ENCODE measurements around the gene POTEF. TPM values are rescaled to one million over a fixed set of nuclear protein-coding genes. Genes with fewer than 3 reads are reported as not detected.
"Not testable (repeated sequence)": the region's sequence is repeated elsewhere in the genome, so short reads cannot be mapped to it uniquely, and the experiment has no call there.

Gene POTEF
- total RNA-seq, 1 experiment from 2014 or later, result 10.5 TPM

DNA sequence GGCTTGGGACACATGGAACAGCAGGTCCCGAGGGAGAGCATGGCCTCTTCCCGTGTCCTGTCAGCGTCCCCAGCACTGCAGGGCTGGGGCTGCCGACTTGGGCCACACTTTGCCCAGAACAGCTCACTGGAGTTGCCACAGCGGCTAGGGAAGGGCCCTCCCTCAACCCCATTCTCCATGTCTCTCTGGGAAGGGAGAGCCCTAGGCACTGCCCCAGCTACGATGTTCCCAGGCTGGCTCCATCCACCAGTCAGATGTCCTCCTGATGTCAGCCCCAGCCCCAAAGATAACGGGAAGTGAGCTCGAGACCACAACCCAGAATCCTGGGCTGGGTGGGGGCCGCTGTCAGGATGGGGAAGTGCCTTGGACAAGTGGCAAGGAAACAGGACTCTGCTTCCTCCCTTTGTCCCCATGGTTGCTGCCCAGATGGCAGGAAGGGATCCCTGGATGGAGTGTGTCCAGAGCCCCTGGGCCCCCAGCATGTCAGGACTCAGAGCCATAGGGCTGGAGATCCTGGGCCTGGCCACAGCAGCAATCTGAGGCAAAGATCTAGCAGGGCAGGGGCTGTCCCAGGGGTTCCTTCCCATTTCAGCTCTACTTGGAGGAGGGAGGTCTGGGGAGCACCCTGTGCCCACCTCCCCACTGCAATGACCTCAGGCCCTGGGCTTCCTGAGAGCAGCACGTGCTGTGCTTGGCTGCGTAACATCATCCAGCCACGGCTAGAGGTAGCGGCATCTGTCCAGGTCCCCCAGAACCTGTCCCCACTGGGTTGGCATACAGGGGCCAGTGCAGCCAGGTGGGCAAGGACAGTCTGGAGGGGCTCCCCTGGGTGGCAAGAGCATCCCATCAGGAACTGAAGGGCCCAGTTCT lies 13.6 kb upstream of the POTEF start:
- not testable (repeated sequence) for H3K4ac ChIP-seq (ENCODE audit: low read depth, low read length); H3K18ac ChIP-seq (ENCODE audit: insufficient read length, low read depth, low read length); H3K27ac ChIP-seq (ENCODE audit: insufficient read length, low read depth, low read length); H3K23ac ChIP-seq (ENCODE audit: insufficient read length, low read depth, low read length); H3K79me1 ChIP-seq (ENCODE audit: insufficient read depth, low read depth, low read length, poor library complexity, severe bottlenecking); H3K9ac ChIP-seq (ENCODE audit: extremely low read depth, insufficient read length, low read length); H3K9me3 Mint-ChIP-seq; H3K27ac Mint-ChIP-seq; H4K20me1 ChIP-seq (ENCODE audit: control insufficient read depth, insufficient read depth, insufficient read length); H4K91ac ChIP-seq (ENCODE audit: insufficient read length, low read depth, low read length); H2BK5ac ChIP-seq (ENCODE audit: insufficient read length, low read length); H2BK120ac ChIP-seq (ENCODE audit: low read depth, low read length, poor library complexity, severe bottlenecking); H2BK12ac ChIP-seq (ENCODE audit: insufficient read length, low read depth, low read length); H2BK20ac ChIP-seq (ENCODE audit: low read depth, low read length, poor library complexity, severe bottlenecking); H3K9me3 ChIP-seq (ENCODE audit: control insufficient read depth, low read depth, low read length); H3K4me1 Mint-ChIP-seq; H4K8ac ChIP-seq (replicated peaks; ENCODE audit: insufficient read length, low read depth, low read length); H3K4me2 ChIP-seq (ENCODE audit: insufficient read depth, insufficient read length, low read length); H4K5ac ChIP-seq (ENCODE audit: insufficient read length, low read depth, low read length); H2AK5ac ChIP-seq (ENCODE audit: insufficient read length, low read length); H3K4me1 ChIP-seq (ENCODE audit: insufficient read depth, low read length); DNase-seq; H3T11ph ChIP-seq (ENCODE audit: low read length); H2AFZ ChIP-seq (ENCODE audit: low read length); H3K23me2 ChIP-seq (ENCODE audit: insufficient read length, low read depth, low read length, poor library complexity, severe bottlenecking); H3K56ac ChIP-seq (ENCODE audit: insufficient read length, low read depth, low read length); H3K27me3 ChIP-seq (ENCODE audit: insufficient read depth, low read length); H3K14ac ChIP-seq (ENCODE audit: insufficient read depth, low read length); H2BK15ac ChIP-seq (ENCODE audit: low read depth, low read length); H3K79me2 ChIP-seq (ENCODE audit: insufficient read depth, low read length); H3K36me3 Mint-ChIP-seq (ENCODE audit: insufficient read depth in 1 of 3, low read depth in 3 of 3)
- no CpG with 5 or more reads among the region's 13 CpGs for WGBS (ENCODE audit: extremely low coverage, insufficient read length, low lambda C conversion rate)
- Mint-ChIP-seq H3K27me3 (ENCODE audit: low read depth) (peaks cover 16% of the 10 kb centered on the region), H3K4me3 (peak overlapping the region; percentile 51 to 75; a peak in 2 of 5 replicates)

DNA sequence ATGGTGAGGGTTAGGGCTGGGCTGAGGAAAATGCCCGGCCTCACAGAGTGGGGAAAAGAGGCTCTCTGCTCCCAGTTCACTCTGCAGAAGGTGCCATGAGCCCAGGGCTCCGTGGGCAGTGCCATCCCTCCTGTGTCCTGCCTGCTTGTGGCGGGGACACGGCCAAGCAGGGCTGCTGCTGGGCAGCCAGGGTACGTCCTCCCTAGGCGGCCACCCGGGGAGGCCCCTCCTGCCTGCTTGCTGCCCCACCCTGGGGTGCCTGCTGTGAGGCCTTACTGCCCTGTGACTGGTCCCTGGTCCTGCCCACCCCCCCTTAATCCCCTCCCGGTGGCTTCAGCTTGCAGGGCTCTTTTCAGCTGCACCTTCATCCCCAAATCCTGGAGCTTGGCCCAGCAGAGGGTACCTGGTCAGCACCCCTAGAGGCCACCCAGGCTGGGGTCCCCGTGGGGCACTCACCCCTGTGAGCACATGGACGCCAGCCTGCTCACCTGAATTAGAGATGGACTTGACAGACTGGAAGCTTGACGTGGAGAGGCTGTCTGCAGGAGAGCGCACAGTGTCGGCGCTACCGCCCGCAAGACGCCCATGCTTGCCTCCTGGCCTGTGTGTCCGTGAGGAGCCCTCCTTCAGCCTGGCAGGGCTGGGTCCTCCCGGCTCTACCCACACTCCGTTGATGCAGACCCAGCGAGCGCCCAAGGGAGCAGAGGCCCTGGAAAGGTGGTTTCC lies 12.8 kb upstream of the POTEF start:
- H4K91ac ChIP-seq (ENCODE audit: insufficient read length, low read depth, low read length); H3K4me3 Mint-ChIP-seq; H3K4me2 ChIP-seq (ENCODE audit: insufficient read depth, insufficient read length, low read length); H3K23me2 ChIP-seq (ENCODE audit: insufficient read length, low read depth, low read length, poor library complexity, severe bottlenecking); H3K56ac ChIP-seq (ENCODE audit: insufficient read length, low read depth, low read length); H2BK5ac ChIP-seq (ENCODE audit: insufficient read length, low read length); H3K79me2 ChIP-seq (ENCODE audit: insufficient read depth, low read length); H3K4me1 ChIP-seq (ENCODE audit: insufficient read depth, low read length); H2BK15ac ChIP-seq (ENCODE audit: low read depth, low read length); H3K27ac Mint-ChIP-seq; H3K14ac ChIP-seq (ENCODE audit: insufficient read depth, low read length); H3K4ac ChIP-seq (ENCODE audit: low read depth, low read length); H3K9me3 ChIP-seq (ENCODE audit: control insufficient read depth, low read depth, low read length); H3K27ac ChIP-seq (ENCODE audit: insufficient read length, low read depth, low read length); H4K5ac ChIP-seq (ENCODE audit: insufficient read length, low read depth, low read length); H4K20me1 ChIP-seq (ENCODE audit: control insufficient read depth, insufficient read depth, insufficient read length); H2AFZ ChIP-seq (ENCODE audit: low read length); H2BK20ac ChIP-seq (ENCODE audit: low read depth, low read length, poor library complexity, severe bottlenecking); H3K9ac ChIP-seq (ENCODE audit: extremely low read depth, insufficient read length, low read length); H3K4me1 Mint-ChIP-seq; H3K18ac ChIP-seq (ENCODE audit: insufficient read length, low read depth, low read length); H2BK120ac ChIP-seq (ENCODE audit: low read depth, low read length, poor library complexity, severe bottlenecking); H2BK12ac ChIP-seq (ENCODE audit: insufficient read length, low read depth, low read length); H3K36me3 Mint-ChIP-seq (ENCODE audit: insufficient read depth in 1 of 3, low read depth in 3 of 3); H3K27me3 ChIP-seq (ENCODE audit: insufficient read depth, low read length); H3T11ph ChIP-seq (ENCODE audit: low read length); H4K8ac ChIP-seq (replicated peaks; ENCODE audit: insufficient read length, low read depth, low read length); H3K9me3 Mint-ChIP-seq; H3K79me1 ChIP-seq (ENCODE audit: insufficient read depth, low read depth, low read length, poor library complexity, severe bottlenecking); H3K23ac ChIP-seq (ENCODE audit: insufficient read length, low read depth, low read length); H2AK5ac ChIP-seq (ENCODE audit: insufficient read length, low read length): not testable (repeated sequence)
- DNase-seq, result peak; percentile 17
- H3K27me3 Mint-ChIP-seq (ENCODE audit: low read depth), result peaks cover 16% of the 10 kb centered on the region
- no CpG with 5 or more reads among the region's 22 CpGs for WGBS (ENCODE audit: extremely low coverage, insufficient read length, low lambda C conversion rate)

All from H9 (cell line).